GM21367 (cell line): ENCODE measurements around the gene SHLD3.
"Not testable (repeated sequence)": the region's sequence is repeated elsewhere in the genome, so short reads cannot be mapped to it uniquely, and the experiment has no call there.

Experiments used
- ATAC-seq: cut with Tn5 transposase; IDR thresholded peaks from one replicate; pipeline ENCODE4 v1.9.1; 2021; ENCODE audit not compliant: unreplicated experiment

Gene SHLD3, protein sequence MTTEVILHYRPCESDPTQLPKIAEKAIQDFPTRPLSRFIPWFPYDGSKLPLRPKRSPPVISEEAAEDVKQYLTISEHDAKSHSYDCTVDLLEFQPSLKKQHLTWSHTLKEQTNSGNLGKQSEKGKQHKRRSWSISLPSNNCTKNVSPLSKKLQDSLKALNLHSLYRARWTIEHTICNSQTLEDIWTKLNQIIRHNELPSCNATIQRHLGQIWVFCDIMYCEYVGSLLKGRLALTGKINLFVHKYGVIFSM

DNA sequence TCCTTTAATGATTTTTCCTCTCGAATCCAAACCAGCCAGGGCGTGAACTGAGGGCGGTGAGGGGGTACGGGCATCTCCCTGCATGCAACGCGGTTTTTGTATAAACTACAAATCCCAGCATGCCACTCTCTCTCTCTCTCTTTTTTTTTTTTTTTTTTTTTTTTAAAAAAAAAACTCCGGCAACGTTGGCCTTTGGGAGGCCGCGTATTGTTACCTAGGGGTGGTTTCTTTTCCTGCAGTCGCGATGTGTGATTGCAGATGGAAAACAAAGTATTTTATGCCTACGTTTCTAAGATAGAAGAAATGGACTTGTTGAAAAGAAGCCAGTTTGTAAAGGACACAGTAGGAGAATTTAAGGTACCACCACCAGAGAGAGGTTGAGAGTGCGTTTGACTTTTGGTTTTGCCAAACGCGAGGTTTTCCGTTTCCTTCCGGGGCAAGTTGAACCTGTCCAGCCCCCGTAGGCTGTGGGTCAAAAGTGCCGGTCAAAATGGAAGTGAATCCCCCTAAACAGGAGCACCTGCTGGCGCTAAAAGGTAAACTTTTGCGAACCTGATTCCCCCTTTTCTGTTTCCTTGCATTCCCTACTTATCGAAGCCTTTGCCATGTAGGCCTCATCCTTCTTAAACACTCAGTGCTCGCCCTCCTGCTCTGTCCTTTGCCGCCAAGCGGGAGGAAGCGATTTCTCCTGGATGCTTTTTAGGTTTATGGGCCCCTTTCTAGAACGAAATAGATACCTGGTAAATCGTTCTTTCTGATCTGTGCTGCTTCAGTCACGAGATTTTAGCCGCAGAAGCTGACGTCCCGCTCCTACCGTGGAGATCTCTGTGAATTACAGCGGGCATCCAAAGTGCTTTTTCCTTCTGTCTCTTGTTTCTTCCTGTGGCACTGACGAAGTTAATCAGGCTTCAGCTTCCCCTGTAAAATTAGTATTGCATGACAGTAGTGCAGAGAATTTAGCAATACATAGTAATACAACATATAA, at the start of gene SHLD3, which contains the start of gene TRAPPC13:
TSS of gene SHLD3 (plus strand) at position 457 of the 985 bp plus-strand sequence. CDS start 4,561 bp downstream, outside the sequence.
TSS of gene TRAPPC13 (plus strand) at position 457 of the 985 bp plus-strand sequence. CDS start at position 491, 34 bp downstream.
- ATAC-seq = peak; percentile 56

DNA sequence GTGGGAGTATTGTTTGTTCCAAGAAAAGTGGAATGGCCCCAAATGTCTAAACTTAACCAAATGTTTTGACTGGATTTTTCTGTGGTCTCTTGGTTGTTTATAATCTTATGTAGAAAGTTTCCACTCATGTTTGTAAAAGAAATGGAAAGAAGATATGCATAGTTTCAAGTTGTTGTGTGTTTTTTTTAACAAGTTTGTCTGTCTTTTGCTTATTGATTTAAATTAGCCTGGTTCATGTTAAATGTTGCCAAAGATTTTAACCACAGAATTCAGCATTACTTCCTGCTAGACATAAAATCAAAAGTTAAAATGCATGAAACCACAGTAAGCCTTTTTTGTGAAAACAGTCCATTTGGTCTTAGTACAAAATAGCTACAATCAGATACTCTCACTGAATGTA, 47.7 kb upstream of the SHLD3 start:
- ATAC-seq = no peak

DNA sequence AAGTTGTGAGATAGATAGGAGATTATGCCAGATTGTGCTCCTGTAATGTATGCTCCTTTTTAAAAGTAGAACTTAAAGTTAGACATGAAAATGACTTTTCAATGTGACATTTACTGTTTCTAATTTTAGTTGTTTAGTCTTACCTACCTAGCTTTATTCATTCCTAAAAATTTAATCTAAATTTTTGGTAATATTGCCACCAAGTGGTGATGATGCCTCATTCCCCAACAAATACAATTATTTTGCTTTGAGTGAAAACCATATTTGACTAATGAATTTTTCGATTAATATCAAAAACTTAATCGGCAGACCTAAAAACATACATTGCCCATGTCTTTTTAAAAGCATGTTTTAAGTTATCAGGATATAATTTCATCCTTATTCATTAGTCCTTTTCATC, 36.1 kb upstream of the SHLD3 start:
- ATAC-seq = no peak

DNA sequence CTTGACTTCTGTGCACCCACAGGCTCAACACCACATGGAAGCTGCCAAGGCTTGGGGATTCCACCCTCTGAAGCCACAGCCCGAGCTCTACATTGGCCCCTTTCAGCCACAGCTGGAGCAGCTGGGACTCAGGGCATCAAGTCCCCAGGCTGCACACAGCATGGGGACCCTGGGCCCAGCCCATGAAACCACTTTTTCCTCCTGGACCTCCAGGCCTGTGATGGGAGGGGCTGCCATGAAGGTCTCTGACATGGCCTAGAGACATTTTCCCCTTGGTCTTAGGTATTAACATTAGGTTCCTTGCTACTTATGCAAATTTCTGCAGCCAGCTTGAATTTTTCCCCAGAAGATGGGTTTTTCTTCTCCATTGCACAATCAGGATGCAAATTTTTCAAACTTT, 23.1 kb upstream of the SHLD3 start:
- not testable (repeated sequence) for ATAC-seq

DNA sequence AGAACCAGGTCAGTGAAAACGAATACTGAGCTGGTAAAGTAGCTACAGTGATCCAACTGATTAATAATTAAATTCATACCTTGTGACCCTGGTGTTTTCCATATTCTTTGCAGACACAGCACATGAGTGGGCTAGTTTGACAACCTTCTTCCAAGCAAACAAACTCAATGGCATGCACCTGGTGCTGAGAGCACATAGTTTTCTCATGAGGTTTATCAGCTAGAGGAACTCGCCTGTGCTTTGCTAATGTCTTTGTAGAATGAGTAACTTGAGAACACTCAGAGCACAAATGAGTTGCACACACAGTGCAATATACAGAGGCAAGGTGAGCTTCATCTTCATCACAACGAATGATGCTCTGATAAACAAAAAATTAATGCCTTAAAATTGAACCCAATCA, 13.3 kb upstream of the SHLD3 start:
- no peak for ATAC-seq

DNA sequence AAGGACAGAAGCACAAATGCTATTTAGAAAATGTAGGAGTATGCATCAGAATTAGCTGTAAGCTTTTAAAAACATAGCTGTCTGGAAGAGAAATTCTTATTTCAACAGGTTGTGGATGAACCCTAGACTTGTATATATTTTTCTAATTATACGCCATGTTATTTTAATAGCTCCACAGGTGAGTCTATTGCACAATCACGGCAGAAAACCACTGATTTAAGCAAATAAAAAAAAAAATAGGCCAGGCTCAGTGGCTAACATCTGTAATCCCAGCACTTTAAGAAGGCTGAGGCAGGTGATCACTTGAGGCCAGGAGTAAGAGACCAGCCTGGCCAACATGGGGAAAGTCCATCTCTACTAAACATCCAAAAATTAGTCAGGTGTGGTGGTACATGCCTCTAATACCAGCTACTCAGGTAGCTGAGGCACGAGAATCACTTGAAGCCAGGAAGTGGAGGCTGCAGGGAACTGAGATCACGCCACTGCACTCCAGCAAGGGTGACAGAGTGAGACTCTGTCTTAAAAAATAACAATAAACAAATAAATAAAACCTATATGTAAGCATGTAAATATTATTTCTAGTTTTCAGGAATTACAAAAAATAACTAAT, 12.4 kb upstream of the SHLD3 start:
- no peak for ATAC-seq

DNA sequence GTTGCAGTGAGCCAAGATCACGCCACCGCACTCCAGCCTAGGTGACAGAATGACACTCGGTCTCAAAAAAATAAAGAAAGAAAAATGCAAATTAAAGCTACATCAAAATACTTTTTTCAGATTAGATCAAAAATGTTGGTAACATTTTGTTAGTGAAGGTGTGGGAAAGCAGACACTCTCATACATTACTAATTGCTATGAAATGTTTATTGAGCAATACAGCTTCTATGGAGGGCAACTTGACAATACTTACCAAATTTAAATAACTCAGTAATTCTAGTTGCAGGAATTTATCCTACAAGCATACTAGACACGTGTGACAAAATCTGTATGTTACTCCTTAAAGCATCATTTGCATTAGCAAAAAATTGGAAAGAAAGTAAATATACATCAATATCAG, 4.8 kb upstream of the SHLD3 start:
- ATAC-seq = no peak

DNA sequence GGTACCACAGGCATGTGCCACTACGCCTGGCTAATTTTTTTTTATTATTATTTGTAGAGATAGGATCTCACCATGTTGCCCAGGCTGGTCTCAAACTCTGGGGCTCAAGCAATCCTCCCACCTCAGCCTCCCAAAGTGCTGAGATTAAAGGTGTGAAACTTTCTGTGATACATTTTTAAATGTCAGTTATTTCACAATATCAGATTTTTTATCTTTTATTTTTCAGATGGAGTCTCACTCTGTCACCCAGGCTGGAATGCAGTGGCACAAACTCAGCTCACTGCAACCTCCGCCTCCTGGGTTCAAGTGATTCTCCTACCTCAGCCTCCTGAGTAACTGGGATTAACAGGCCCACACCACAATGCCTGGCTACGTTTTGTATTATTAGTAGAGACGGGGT, 2.9 kb upstream of the SHLD3 start:
- not testable (repeated sequence) for ATAC-seq

DNA sequence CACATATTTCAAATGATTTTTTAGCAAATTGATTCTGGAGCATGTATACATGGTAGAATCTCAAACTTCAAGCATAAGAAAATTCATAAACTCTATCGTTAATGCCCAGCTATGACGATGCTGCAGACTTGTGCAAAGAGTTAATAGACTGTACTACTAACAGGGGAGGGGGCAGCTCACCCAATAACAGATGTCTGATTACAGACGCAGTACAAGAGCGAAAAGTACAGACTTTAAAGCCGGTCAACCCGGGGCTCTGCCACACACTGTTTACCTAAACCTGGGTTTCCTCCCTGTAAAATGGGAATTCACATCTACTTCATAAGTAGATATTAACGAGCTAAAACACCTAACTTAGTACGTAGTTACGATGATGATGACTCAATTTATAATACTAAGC, 1.3 kb upstream of the SHLD3 start:
- no peak for ATAC-seq

DNA sequence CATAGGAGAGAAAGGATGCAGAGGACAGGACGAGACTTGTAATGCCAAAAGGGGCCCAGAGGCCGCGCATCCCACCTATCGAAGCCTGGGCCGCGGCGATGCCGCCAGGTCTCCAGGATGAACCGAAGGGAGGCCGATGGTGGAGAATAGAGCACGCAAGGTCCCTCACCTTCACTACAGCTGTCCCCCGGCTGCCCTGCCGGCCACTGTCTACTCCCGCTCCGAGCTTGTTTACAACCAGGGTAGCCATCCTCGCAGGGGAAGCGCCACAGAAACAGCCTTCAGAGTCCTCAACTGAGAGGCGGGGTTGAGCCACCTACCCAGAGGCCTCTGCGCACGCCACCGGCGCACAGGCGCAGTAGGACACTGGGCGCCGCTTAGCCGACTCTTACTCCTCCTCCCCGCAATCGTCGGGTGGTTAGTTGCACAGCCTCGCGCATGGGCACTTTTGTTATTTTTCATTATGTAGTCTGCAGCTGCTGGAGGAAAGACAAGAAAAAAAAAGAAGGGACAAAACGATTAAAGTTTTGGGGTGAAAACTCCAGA, 729 bp upstream of the SHLD3 start, which contains the start of gene TRIM23:
TSS of gene TRIM23 (minus strand) at position 309 of the 546 bp plus-strand sequence. CDS start at position 250, 59 bp downstream.
- peak; percentile 94 for ATAC-seq

DNA sequence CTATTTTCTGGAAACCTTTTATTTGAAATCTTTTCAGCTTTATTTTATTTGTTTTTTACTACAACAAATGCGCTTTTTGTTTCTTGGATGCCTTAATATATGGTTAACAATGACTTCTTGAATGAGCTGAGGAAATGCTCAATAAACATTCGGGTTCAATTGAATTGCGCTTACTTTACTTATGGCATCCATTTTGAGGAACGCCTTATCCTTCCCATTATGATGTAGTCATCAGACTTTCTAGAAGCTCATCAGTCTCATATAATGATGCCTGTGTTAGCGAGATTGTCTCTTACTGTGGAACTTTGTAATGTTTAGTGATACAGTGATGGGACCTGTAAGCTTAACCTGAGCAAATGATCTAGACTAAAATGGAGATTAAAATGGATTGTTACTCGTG, 916 bp downstream of the SHLD3 start:
- ATAC-seq = no peak

DNA sequence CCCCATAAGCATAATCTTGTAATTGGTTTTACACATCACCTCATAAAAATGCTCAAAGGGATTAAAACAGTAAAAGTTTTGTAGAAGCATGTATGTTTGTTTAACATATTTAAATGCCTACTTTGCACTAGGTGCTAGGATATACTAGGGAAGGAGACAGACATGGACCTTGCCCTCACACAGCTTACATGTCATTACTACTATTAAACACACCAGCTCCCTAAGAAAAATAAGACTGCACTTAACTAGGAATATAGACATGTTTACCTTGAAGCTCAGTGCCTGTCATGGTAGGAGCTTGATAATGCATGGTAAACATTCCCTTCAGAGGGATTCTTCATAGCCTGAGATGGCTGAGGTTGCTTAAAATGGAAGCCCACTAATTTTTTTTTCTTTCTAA, 6.2 kb downstream of the SHLD3 start:
- ATAC-seq = no peak

DNA sequence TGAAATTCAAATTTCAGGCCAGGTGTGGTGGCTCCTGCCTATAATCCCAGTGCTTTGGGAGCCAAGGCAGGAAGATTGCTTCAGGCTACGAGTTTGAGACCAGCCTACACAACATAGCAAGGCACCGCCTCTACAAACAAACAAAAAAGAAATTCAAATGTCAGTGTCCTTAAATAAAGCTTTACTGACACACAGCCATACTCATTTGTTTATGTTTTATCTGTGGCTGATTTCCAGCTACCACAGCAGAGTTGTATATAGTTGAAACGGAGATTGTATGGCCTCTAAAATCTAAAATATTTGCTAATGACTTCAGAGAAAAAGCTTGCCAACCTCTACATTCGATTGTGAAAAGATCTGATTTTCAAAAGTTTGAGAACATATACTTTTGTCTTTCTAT, 15.4 kb downstream of the SHLD3 start:
- no peak for ATAC-seq

DNA sequence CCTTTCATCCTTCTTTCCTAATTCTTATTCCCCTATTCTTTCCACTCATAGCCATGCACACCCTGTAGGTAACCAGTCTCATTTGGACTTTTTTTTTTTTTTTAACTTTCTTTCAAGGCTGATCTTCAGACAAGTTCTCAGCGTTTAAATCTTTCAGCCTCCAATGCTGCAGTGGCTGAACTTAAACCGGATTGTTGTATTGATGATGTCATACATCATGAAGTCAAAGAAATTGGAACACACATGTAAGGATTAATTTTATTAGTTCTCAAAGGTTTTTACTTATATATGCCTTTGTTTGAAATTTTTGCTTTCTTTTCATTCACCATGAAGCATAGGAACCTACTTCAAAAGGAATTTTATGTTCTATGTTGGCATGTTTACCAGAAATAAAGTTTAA, 22.1 kb downstream of the SHLD3 start:
- ATAC-seq = no peak

DNA sequence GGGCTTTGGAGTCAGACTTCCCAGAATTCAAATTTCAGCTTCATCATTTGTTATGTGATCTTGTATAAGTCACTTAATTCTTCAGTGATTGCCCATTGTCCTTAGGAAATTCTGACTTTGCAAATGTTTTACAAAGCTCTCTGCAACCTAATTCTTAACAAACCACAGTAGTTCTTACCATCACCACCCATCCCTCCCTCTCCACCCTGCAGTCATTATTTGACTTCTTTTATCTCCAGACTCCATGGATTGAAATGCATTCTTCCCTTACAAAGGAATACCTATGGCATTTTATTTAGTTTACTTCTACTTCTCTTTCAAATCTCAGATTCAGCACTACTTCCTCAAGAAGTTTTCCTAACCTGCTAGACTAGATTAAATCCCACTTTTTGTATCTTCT, 23.1 kb downstream of the SHLD3 start:
- no peak for ATAC-seq

DNA sequence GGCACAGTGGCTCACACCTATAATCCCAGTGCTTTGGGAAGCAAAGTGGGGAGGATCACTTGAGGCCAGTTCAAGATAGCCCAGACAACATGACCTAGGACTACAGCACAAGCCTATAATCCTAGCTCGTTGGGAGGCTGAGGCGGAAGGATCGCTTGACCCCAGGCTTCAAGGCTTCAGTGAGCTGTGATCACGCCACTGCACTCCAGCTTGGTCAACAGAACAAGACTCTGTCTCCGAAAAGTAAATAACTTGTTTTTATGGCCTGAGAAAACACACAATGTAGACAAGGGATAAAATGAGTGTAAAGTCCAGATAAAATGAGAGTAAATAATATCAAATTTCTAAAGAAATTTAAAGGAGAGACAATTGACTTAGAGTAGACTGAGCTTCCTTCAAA, 26.3 kb downstream of the SHLD3 start:
- ATAC-seq = no peak

DNA sequence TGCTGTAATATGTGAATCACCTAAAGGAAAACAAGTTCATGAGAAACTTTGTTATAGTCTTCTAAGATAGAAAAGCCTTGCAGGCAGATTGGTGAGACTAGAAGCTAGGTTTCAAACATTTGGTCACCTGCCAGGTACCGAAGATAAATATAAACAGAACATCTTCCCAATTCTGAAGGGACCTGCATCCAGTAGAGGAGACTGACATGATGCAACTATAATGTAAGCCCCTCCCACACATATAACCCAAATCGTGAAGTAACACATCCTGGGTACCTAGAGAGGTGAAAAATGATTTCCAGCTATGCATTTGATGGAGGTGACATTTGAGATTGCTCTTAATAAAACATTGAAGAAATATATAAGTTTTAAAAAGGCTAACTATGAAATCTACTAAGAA, 29.9 kb downstream of the SHLD3 start:
- no peak for ATAC-seq

DNA sequence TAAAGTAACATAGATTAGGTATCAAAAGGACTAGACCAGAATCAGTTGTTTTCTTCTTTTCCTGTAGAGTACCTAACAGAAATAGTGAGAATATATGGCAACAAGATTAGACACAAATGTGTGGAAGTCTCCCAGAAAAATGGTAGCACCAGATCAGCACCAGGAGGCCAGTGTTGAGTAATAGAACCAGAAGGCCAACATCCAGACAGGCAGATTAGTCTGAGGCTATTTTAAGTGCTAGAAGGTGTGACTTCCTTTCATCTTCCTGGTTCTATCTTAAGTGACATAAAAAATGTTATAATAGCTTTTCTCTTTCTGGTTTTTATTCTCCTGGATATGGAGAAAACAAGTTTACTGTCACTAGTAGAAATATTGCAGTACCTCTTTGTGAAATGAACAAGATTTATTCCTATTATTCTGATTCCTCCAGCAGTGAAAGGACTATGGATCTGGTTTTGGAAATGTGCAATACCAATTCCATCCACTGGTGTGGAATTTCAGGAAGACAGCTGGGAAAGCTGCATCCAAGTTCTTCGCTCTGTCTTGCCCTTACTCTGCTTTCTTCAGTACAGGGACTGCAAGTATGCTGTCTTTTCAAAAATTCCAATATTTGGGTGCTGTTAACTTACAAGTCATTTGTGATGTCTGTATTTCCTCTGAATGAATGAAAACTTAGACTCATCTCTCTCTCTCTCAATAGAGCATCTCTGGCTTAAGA, 39.1 kb downstream of the SHLD3 start:
- ATAC-seq = no peak

DNA sequence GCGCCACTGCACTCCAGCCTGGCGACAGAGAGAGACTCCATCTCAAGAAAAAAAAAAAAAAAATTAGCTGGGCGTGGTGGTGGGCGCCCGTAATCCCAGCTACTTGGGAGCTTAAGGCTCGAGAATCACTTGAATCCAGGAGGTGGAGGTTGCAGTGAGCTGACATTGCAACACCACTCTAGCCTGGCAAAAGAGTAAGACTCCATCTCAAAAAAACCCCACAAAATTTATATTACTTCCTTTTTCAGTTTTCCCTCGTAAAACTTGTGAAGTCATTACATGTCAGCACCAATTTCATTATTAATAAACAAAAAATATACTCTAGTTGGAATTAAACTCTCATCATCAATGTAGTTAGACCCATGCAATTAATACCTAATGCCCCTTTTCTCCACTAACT, 43.9 kb downstream of the SHLD3 start:
- no peak for ATAC-seq

DNA sequence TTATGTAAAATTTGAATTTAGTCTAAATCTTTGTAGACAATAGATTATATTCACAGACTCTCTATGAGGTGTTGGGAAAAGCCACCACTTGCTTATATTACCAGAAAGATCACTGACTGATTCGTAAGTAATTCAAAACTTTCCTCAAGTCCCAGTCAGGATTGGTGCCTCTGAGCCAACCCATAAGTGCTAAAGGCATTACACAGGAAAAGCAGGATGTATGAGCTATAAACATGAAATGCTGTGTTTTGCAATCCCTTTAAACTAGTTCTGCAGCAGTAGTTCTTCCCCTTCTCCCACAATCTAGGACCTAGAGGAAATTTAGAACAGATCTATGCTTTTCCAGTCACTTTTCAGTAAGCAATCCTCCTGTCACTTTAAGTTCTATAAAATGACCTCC, 48.0 kb downstream of the SHLD3 start:
- no peak for ATAC-seq

DNA sequence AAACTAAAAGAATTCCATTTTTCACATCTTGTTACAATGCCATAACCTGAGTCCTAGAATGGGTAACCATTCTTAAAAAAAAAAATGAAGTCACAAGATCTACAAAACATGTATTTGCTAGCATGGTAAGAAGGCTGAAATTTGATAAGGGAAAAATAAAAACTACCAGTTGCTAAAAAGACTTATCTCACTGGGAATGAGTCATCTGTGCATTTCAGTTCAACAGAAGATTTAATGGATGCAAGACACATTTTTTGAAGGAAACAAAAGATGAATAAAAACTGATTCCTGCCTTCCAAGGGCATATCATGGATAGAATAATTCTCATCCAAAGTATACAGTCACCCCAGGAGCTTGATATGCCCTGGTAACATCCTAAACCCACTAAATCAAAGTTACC, 49.9 kb downstream of the SHLD3 start:
- ATAC-seq = no peak
